SU-DHL-6 (cell line): Measurements from ENCODE around the gene LTBP1.

Experiments
- H2AFZ ChIP-seq: fragments of 200-600 bp; sonication (generic); 2 replicates; pipeline ENCODE4 v1.6.1; 2014; ENCODE audit warnings: low read depth, mild to moderate bottlenecking, moderate library complexity, mixed read lengths, antibody characterized with exemption, low read length; ENCODE audit not compliant: severe bottlenecking
- H3F3A ChIP-seq: fragments of 200-600 bp; shearing (Covaris generic); 2 replicates; pipeline ENCODE4 v1.6.0; 2016; ENCODE audit warnings: antibody characterized with exemption, mild to moderate bottlenecking; ENCODE audit not compliant: insufficient read depth
- H3K27ac ChIP-seq: fragments of 200-600 bp; sonication (generic); 2 replicates; pipeline ENCODE4 v1.5.1; 2016; ENCODE audit warnings: low read depth, mild to moderate bottlenecking, low read length, moderate library complexity, mixed read lengths
- H3K27me3 ChIP-seq: fragments of 200-600 bp; sonication (generic), shearing (Covaris generic); 2 replicates; pipeline ENCODE4 v1.6.0; 2014; ENCODE audit warnings: mild to moderate bottlenecking, low read length
- H3K36me3 ChIP-seq: fragments of 200-600 bp; sonication (generic); 2 replicates; pipeline ENCODE4 v1.6.1; 2014; ENCODE audit warnings: mild to moderate bottlenecking, low read length, mixed read lengths
- H3K4me2 ChIP-seq: fragments of 300-600, 200-600 bp; shearing (Covaris generic), sonication (generic); 2 replicates; pipeline ENCODE4 v1.6.0; 2014; ENCODE audit warnings: low read length, low read depth, mild to moderate bottlenecking; ENCODE audit not compliant: poor library complexity, severe bottlenecking
- H3K4me3 ChIP-seq: fragments of 200-600 bp; sonication (generic); 2 replicates; pipeline ENCODE4 v1.5.1; 2014; ENCODE audit warnings: antibody characterized with exemption, low read length, mild to moderate bottlenecking, mixed read lengths; ENCODE audit not compliant: insufficient read depth, poor library complexity, severe bottlenecking
- H3K79me2 ChIP-seq: fragments of 200-600 bp; sonication (generic); 2 replicates; pipeline ENCODE4 v1.6.1; 2014; ENCODE audit warnings: mild to moderate bottlenecking, low read length, moderate library complexity; ENCODE audit not compliant: insufficient read depth
- H3K9ac ChIP-seq: fragments of 200-600 bp; sonication (generic); 2 replicates; pipeline ENCODE4 v1.7.0; 2014; ENCODE audit warnings: mild to moderate bottlenecking, low read length
- H3K9me2 ChIP-seq: fragments of 200-600 bp; sonication (generic); replicated peaks from 2 replicates; pipeline ENCODE4 v1.6.1; 2014; ENCODE audit warnings: low read length; ENCODE audit not compliant: insufficient read depth
- H3K9me3 ChIP-seq: fragments of 200-600 bp; sonication (generic); 2 replicates; pipeline ENCODE4 v1.6.1; 2014; ENCODE audit warnings: low read length, mixed read lengths; ENCODE audit not compliant: insufficient read depth
- H4K20me1 ChIP-seq: fragments of 200-600 bp; sonication (generic); 2 replicates; pipeline ENCODE4 v1.6.1; 2014; ENCODE audit warnings: low read depth, mild to moderate bottlenecking, antibody characterized with exemption, low read length, moderate library complexity, mixed read lengths
- CTCF ChIP-seq: fragments of 200-600 bp; sonication (generic); IDR thresholded peaks from one replicate; pipeline ENCODE4 v1.5.1; 2017; ENCODE audit warnings: antibody characterized with exemption, mild to moderate bottlenecking, low read length, moderate library complexity; ENCODE audit not compliant: insufficient read depth, poor library complexity, severe bottlenecking
- EZH2phosphoT487 ChIP-seq: fragments of 200-600 bp; sonication (generic), shearing (Covaris generic); conservative IDR thresholded peaks from 2 replicates; pipeline ENCODE4 v1.6.1; 2018; ENCODE audit warnings: mild to moderate bottlenecking, antibody characterized with exemption, low read length, moderate library complexity, mixed read lengths

The LTBP1 gene

GRCh38 chr2:33134086-33134771, 187.5 kb downstream of the LTBP1 start:
- H3K9ac ChIP-seq = no peak overlapping the region
- no peaks in the 10 kb centered on the region for H3K27me3 ChIP-seq
- H4K20me1 ChIP-seq = no peaks in the 10 kb centered on the region
- H2AFZ ChIP-seq = no peak overlapping the region
- no peaks in the 10 kb centered on the region for H3K9me2 ChIP-seq
- no peak overlapping the region for H3K27ac ChIP-seq
- H3K36me3 ChIP-seq = peaks cover 34% of the 10 kb centered on the region
- H3K9me3 ChIP-seq = no peaks in the 10 kb centered on the region
- H3K4me3 ChIP-seq = no peak overlapping the region
- peaks cover 54% of the 10 kb centered on the region; the same call in 1 of the 2 replicates for H3K79me2 ChIP-seq
- no peak overlapping the region for H3K4me2 ChIP-seq
- no peak for TF ChIP-seq EZH2phosphoT487
- TF ChIP-seq CTCF = no peak
- no peaks in the 10 kb centered on the region for H3F3A ChIP-seq

GRCh38 chr2:33134791-33135560, 188.2 kb downstream of the LTBP1 start:
- Histone ChIP-seq H3K9ac (no peak overlapping the region), H3K4me2 (no peak overlapping the region)

GRCh38 chr2:33135645-33136044, 188.9 kb downstream of the LTBP1 start:
- Histone ChIP-seq H3K79me2 (peaks cover 47% of the 10 kb centered on the region; the same call in 1 of the 2 replicates), H4K20me1 (no peaks in the 10 kb centered on the region), H3K27ac (no peak overlapping the region), H3K27me3 (no peaks in the 10 kb centered on the region), H3K36me3 (peaks cover 32% of the 10 kb centered on the region), H2AFZ (no peak overlapping the region), H3F3A (no peaks in the 10 kb centered on the region), H3K4me3 (no peak overlapping the region), H3K9me3 (no peaks in the 10 kb centered on the region), H3K9me2 (no peaks in the 10 kb centered on the region), H3K4me2 (no peak overlapping the region), H3K9ac (no peak overlapping the region)
- TF ChIP-seq CTCF (no peak), EZH2phosphoT487 (no peak)

More at GRCh38 chr2:33134791-33135560, 188.2 kb downstream of the LTBP1 start:
- Histone ChIP-seq H3K36me3 (peaks cover 32% of the 10 kb centered on the region), H3K9me3 (no peaks in the 10 kb centered on the region), H4K20me1 (no peaks in the 10 kb centered on the region), H3K4me3 (no peak overlapping the region), H3K79me2 (peaks cover 53% of the 10 kb centered on the region; the same call in 1 of the 2 replicates), H2AFZ (no peak overlapping the region), H3K27me3 (no peaks in the 10 kb centered on the region), H3K9me2 (no peaks in the 10 kb centered on the region), H3K27ac (no peak overlapping the region), H3F3A (no peaks in the 10 kb centered on the region)
- TF ChIP-seq CTCF = no peak
- TF ChIP-seq EZH2phosphoT487 = no peak
